Amniotic stem cell (primary cell): ENCODE data around the gene SNAP29.
"Not testable (repeated sequence)": the region's sequence is repeated elsewhere in the genome, so short reads cannot be mapped to it uniquely, and the experiment has no call there.

ENCODE experiments used
- DNase-seq: peaks from one replicate; lab custom pipeline; 2025; lab: John Stamatoyannopoulos, UW

SNAP29 gene

GRCh38 chr22:20901093-20902033 is 42.6 kb downstream of the SNAP29 start:
- not testable (repeated sequence) for DNase-seq

- DNase-seq: no peak
Measured at GRCh38 chr22:20903093-20903492, 44.3 kb downstream of the SNAP29 start.

- peak; percentile 75 for DNase-seq
Measured at GRCh38 chr22:20904008-20904979, 45.5 kb downstream of the SNAP29 start.

GRCh38 chr22:20904980-20905355 is 46.2 kb downstream of the SNAP29 start:
- no peak for DNase-seq

GRCh38 chr22:20905415-20906386 is 46.9 kb downstream of the SNAP29 start:
- no peak for DNase-seq

GRCh38 chr22:20906387-20906767 is 47.6 kb downstream of the SNAP29 start:
- no peak for DNase-seq

- not testable (repeated sequence) for DNase-seq
Measured at GRCh38 chr22:20908717-20909116, 49.9 kb downstream of the SNAP29 start.

GRCh38 chr22:20909543-20910303 is 50.9 kb downstream of the SNAP29 start:
- no peak for DNase-seq

GRCh38 chr22:20912494-20912893 is 53.7 kb downstream of the SNAP29 start:
- no peak for DNase-seq

- peak; percentile 91 for DNase-seq
Measured at GRCh38 chr22:20916916-20917810, 58.4 kb downstream of the SNAP29 start, which contains the start of gene CRKL. Gene CRKL, plus strand, starts transcription at chr22:20917407. Its CDS starts 528 bp downstream, at chr22:20917935.

- DNase-seq: no peak
Measured at GRCh38 chr22:20918663-20919218, 59.9 kb downstream of the SNAP29 start.

GRCh38 chr22:20919718-20920117 is 60.9 kb downstream of the SNAP29 start:
- no peak for DNase-seq

- DNase-seq: no peak
Measured at GRCh38 chr22:20920881-20921203, 62.0 kb downstream of the SNAP29 start.

- DNase-seq: no peak
Measured at GRCh38 chr22:20922141-20922751, 63.4 kb downstream of the SNAP29 start.

- DNase-seq: no peak
Measured at GRCh38 chr22:20926243-20926642, 67.4 kb downstream of the SNAP29 start.

- no peak for DNase-seq
Measured at GRCh38 chr22:20927940-20928572, 69.2 kb downstream of the SNAP29 start.

GRCh38 chr22:20928573-20928967 is 69.8 kb downstream of the SNAP29 start:
- no peak for DNase-seq

- no peak for DNase-seq
Measured at GRCh38 chr22:20930004-20930403, 71.2 kb downstream of the SNAP29 start.
